ENCODE data around the gene C8G.

- TF ChIP-seq POLR2A (IDR thresholded peaks at IDR 0.05), result no peak
- TF ChIP-seq, protein P1, sequence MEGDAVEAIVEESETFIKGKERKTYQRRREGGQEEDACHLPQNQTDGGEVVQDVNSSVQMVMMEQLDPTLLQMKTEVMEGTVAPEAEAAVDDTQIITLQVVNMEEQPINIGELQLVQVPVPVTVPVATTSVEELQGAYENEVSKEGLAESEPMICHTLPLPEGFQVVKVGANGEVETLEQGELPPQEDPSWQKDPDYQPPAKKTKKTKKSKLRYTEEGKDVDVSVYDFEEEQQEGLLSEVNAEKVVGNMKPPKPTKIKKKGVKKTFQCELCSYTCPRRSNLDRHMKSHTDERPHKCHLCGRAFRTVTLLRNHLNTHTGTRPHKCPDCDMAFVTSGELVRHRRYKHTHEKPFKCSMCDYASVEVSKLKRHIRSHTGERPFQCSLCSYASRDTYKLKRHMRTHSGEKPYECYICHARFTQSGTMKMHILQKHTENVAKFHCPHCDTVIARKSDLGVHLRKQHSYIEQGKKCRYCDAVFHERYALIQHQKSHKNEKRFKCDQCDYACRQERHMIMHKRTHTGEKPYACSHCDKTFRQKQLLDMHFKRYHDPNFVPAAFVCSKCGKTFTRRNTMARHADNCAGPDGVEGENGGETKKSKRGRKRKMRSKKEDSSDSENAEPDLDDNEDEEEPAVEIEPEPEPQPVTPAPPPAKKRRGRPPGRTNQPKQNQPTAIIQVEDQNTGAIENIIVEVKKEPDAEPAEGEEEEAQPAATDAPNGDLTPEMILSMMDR (IDR thresholded peaks at IDR 0.05 in 4 of 5, conservative IDR thresholded peaks at IDR 0.05 in 1 of 5), result no peak
Observed at GRCh38 chr9:136985853-136986252, 40.8 kb downstream of the C8G start.
